H9 (cell line): ENCODE results near the gene COG3. TPM values are rescaled to one million over a fixed set of nuclear protein-coding genes. Genes with fewer than 3 reads are reported as not detected.

ENCODE experiments used
- DNase-seq: peaks from one replicate; pipeline ENCODE4 v3.0.0-alpha.2; 2017
- H2AFZ ChIP-seq: one replicate; pipeline ENCODE4 v1.6.1; 2013; ENCODE audit warnings: mild to moderate bottlenecking, low read length, control low read depth, moderate library complexity
- H2AK5ac ChIP-seq: 2 replicates; pipeline ENCODE4 v1.6.1; 2013; ENCODE audit warnings: low read length, control low read depth, mixed read lengths; ENCODE audit not compliant: insufficient read length
- H2BK120ac ChIP-seq: one replicate; pipeline ENCODE4 v1.6.1; 2013; ENCODE audit warnings: low read depth, mild to moderate bottlenecking, low read length, control low read depth, inconsistent platforms; ENCODE audit not compliant: poor library complexity, severe bottlenecking
- H2BK12ac ChIP-seq: 2 replicates; pipeline ENCODE4 v1.6.1; 2013; ENCODE audit warnings: low read length, control low read depth, mixed read lengths, low read depth; ENCODE audit not compliant: insufficient read length
- H2BK15ac ChIP-seq: 2 replicates; pipeline ENCODE4 v1.6.1; 2013; ENCODE audit warnings: low read depth, low read length, control low read depth
- H2BK20ac ChIP-seq: one replicate; pipeline ENCODE4 v1.6.1; 2013; ENCODE audit warnings: low read depth, mild to moderate bottlenecking, low read length, control low read depth, inconsistent platforms; ENCODE audit not compliant: poor library complexity, severe bottlenecking
- H2BK5ac ChIP-seq: 2 replicates; pipeline ENCODE4 v1.6.1; 2013; ENCODE audit warnings: low read length, control low read depth, mixed read lengths; ENCODE audit not compliant: insufficient read length
- H3K14ac ChIP-seq: 2 replicates; pipeline ENCODE4 v1.6.1; 2013; ENCODE audit warnings: low read length, control low read depth; ENCODE audit not compliant: insufficient read depth
- H3K18ac ChIP-seq: 2 replicates; pipeline ENCODE4 v1.6.1; 2013; ENCODE audit warnings: low read depth, mild to moderate bottlenecking, mixed read lengths, low read length, control low read depth; ENCODE audit not compliant: insufficient read length
- H3K23ac ChIP-seq: 2 replicates; pipeline ENCODE4 v1.6.1; 2013; ENCODE audit warnings: low read length, control low read depth, mixed read lengths, low read depth; ENCODE audit not compliant: insufficient read length
- H3K23me2 ChIP-seq: 2 replicates; pipeline ENCODE4 v1.6.1; 2013; ENCODE audit warnings: low read depth, mild to moderate bottlenecking, mixed read lengths, low read length, control low read depth; ENCODE audit not compliant: insufficient read length, poor library complexity, severe bottlenecking
- H3K27ac ChIP-seq: 2 replicates; pipeline ENCODE4 v1.5.1; 2013; ENCODE audit warnings: low read length, control low read depth, mixed read lengths, low read depth; ENCODE audit not compliant: insufficient read length
- H3K27me3 ChIP-seq: 2 replicates; pipeline ENCODE4 v1.6.1; 2013; ENCODE audit warnings: low read length, control low read depth, inconsistent platforms; ENCODE audit not compliant: insufficient read depth
- H3K4ac ChIP-seq: 2 replicates; pipeline ENCODE4 v1.6.1; 2013; ENCODE audit warnings: low read depth, mild to moderate bottlenecking, control low read depth, inconsistent platforms, low read length, moderate library complexity
- H3K4me1 ChIP-seq: 2 replicates; pipeline ENCODE4 v1.6.1; 2013; ENCODE audit warnings: low read length, control low read depth, inconsistent platforms; ENCODE audit not compliant: insufficient read depth
- H3K4me2 ChIP-seq: 2 replicates; pipeline ENCODE4 v1.6.1; 2013; ENCODE audit warnings: low read length, control low read depth, mixed read lengths; ENCODE audit not compliant: insufficient read length, insufficient read depth
- H3K56ac ChIP-seq: 2 replicates; pipeline ENCODE4 v1.6.1; 2013; ENCODE audit warnings: low read depth, mild to moderate bottlenecking, mixed read lengths, low read length, control low read depth; ENCODE audit not compliant: insufficient read length
- H3K79me1 ChIP-seq: 2 replicates; pipeline ENCODE4 v1.6.1; 2013; ENCODE audit warnings: low read depth, mild to moderate bottlenecking, moderate library complexity, low read length, control low read depth, inconsistent platforms; ENCODE audit not compliant: insufficient read depth, poor library complexity, severe bottlenecking
- H3K79me2 ChIP-seq: 2 replicates; pipeline ENCODE4 v1.6.1; 2013; ENCODE audit warnings: low read length, control low read depth, inconsistent platforms; ENCODE audit not compliant: insufficient read depth
- H3K9ac ChIP-seq: 2 replicates; pipeline ENCODE4 v1.6.1; 2013; ENCODE audit warnings: low read length, control low read depth, mixed read lengths; ENCODE audit not compliant: insufficient read length; ENCODE audit errors: extremely low read depth
- H3K9me3 ChIP-seq: one replicate; pipeline ENCODE4 v1.6.1; 2013; ENCODE audit warnings: low read depth, low read length, inconsistent platforms; ENCODE audit not compliant: control insufficient read depth
- H3T11ph ChIP-seq: one replicate; pipeline ENCODE4 v1.6.1; 2013; ENCODE audit warnings: mild to moderate bottlenecking, low read length, control low read depth, inconsistent platforms
- H4K20me1 ChIP-seq: one replicate; pipeline ENCODE4 v1.6.1; 2013; ENCODE audit not compliant: control insufficient read depth, insufficient read length, insufficient read depth
- H4K5ac ChIP-seq: 2 replicates; pipeline ENCODE4 v1.6.1; 2013; ENCODE audit warnings: low read depth, mild to moderate bottlenecking, mixed read lengths, low read length, control low read depth; ENCODE audit not compliant: insufficient read length
- H4K8ac ChIP-seq: replicated peaks from 2 replicates; pipeline ENCODE4 v1.6.1; 2013; ENCODE audit warnings: low read length, control low read depth, mixed read lengths, low read depth; ENCODE audit not compliant: insufficient read length
- H4K91ac ChIP-seq: 2 replicates; pipeline ENCODE4 v1.6.1; 2013; ENCODE audit warnings: low read depth, mild to moderate bottlenecking, moderate library complexity, mixed read lengths, low read length, control low read depth; ENCODE audit not compliant: insufficient read length
- H3K27ac Mint-ChIP-seq, 3 experiments: 2 replicates in 2 of 3; 3 replicates in 1 of 3; pipeline ENCODE4 v1.8.0; 2020 to 2021; ENCODE audit warnings: mixed read lengths in 3 of 3, mild to moderate bottlenecking in 1 of 3, moderate library complexity in 1 of 3
- H3K27me3 Mint-ChIP-seq: 2 replicates; pipeline ENCODE4 v1.8.0; 2021; ENCODE audit warnings: low read depth, mild to moderate bottlenecking, moderate library complexity, mixed read lengths
- H3K36me3 Mint-ChIP-seq, 3 experiments: 2 replicates in 2 of 3; 3 replicates in 1 of 3; pipeline ENCODE4 v1.8.0; 2020 to 2021; ENCODE audit warnings: low read depth in 3 of 3, mixed read lengths in 3 of 3; ENCODE audit not compliant: insufficient read depth in 1 of 3
- H3K4me1 Mint-ChIP-seq, 2 experiments: 2 replicates each; pipeline ENCODE4 v1.8.0; 2020; ENCODE audit warnings: mixed read lengths in 2 of 2
- H3K4me3 Mint-ChIP-seq, 2 experiments: 2 replicates in 1 of 2; 3 replicates in 1 of 2; pipeline ENCODE4 v1.8.0; 2020 to 2021; ENCODE audit warnings: mild to moderate bottlenecking in 2 of 2, mixed read lengths in 2 of 2, moderate library complexity in 1 of 2
- H3K9me3 Mint-ChIP-seq, 2 experiments: 2 replicates in 1 of 2; 3 replicates in 1 of 2; pipeline ENCODE4 v1.8.0; 2020; ENCODE audit warnings: mild to moderate bottlenecking in 2 of 2, mixed read lengths in 2 of 2, moderate library complexity in 1 of 2
- CTCF ChIP-seq: fragments of 200-600 bp; sonication (generic); conservative IDR thresholded peaks from 3 replicates; pipeline ENCODE4 v1.8.0; 2021; ENCODE audit warnings: antibody characterized with exemption, mild to moderate bottlenecking
- total RNA-seq: library from RNA; stranded (reverse); gene quantifications from 2 replicates; pipeline ENCODE4 v1.2.1, GENCODE V29; 2021

Gene COG3
- total RNA-seq, 1 experiment from 2014 or later, result 16.5 TPM

- no peak overlapping the region for H4K91ac ChIP-seq
- no peaks in the 10 kb centered on the region for H4K20me1 ChIP-seq
- H3K4me2 ChIP-seq, result no peak overlapping the region
- H2AFZ ChIP-seq, result no peak overlapping the region
- no peak for TF ChIP-seq CTCF
- Mint-ChIP-seq H3K4me1 (peaks cover under 1 to 3% of the 10 kb centered on the region in 2 experiments; a peak in 1 of 4 replicates), H3K9me3 (no peaks in the 10 kb centered on the region; a peak in 1 of 5 replicates), H3K36me3 (peaks cover 21 to 48% (median 40%) of the 10 kb centered on the region in 3 experiments; a peak in 6 of 7 replicates), H3K27me3 (no peaks in the 10 kb centered on the region), H3K4me3 (no peak overlapping the region), H3K27ac (no peak overlapping the region)
- H3T11ph ChIP-seq, result no peak overlapping the region
- H3K18ac ChIP-seq, result no peak overlapping the region
- H3K14ac ChIP-seq, result no peak overlapping the region
- no peak overlapping the region for H2BK20ac ChIP-seq
- no peak overlapping the region for H2BK120ac ChIP-seq
- H3K79me1 ChIP-seq, result no peaks in the 10 kb centered on the region
- H3K4ac ChIP-seq, result no peak overlapping the region
- H3K23ac ChIP-seq, result no peak overlapping the region
- no peaks in the 10 kb centered on the region for H3K27me3 ChIP-seq
- no peaks in the 10 kb centered on the region for H3K79me2 ChIP-seq
- H2BK5ac ChIP-seq, result no peak overlapping the region
- H3K27ac ChIP-seq, result no peak overlapping the region
- H4K5ac ChIP-seq, result no peak overlapping the region
- H3K56ac ChIP-seq, result no peak overlapping the region
- H2BK15ac ChIP-seq, result no peak overlapping the region
- H2AK5ac ChIP-seq, result no peak overlapping the region
- no peaks in the 10 kb centered on the region for H3K4me1 ChIP-seq
- no peak overlapping the region for H3K9ac ChIP-seq
- H2BK12ac ChIP-seq, result no peak overlapping the region
- H4K8ac ChIP-seq, result no peak overlapping the region
- no peaks in the 10 kb centered on the region for H3K23me2 ChIP-seq
- no peak for DNase-seq
- no peaks in the 10 kb centered on the region for H3K9me3 ChIP-seq
These were observed 38.9 kb downstream of the COG3 start for GRCh38 chr13:45503658-45504057.
